H1 (cell line): Measurements from ENCODE around the gene ZBTB47. TPM values are rescaled to one million over a fixed set of nuclear protein-coding genes. Genes with fewer than 3 reads are reported as not detected.

ENCODE experiments used
- CTCF ChIA-PET: fragments of 300-600 bp; sonication (Branson Sonifier 250); formaldehyde crosslinking; loops from one replicate; lab custom pipeline; 2021; ENCODE audit not compliant: partially characterized antibody; lab: Charles Lee
- POLR2A ChIA-PET: fragments of 300-600 bp; sonication (Branson Sonifier 250); formaldehyde crosslinking; loops from one replicate; lab custom pipeline; 2021; ENCODE audit warnings: inconsistent platforms; ENCODE audit not compliant: partially characterized antibody; lab: Charles Lee
- DNase-seq, 2 experiments: peaks; one replicate each; pipeline versions ENCODE4 v3.0.0 to v3.0.0-alpha.2; 2010 to 2022; ENCODE audit warnings: low spot score in 2 of 2, low read depth in 1 of 2, mixed read lengths in 1 of 2
- FAIRE-seq: peaks from 2 replicates; lab custom pipeline; 2011; peaks lifted over from hg19 to GRCh38; lab: Jason Lieb, UNC
- H2AFZ ChIP-seq: 2 replicates; pipeline ENCODE4 v1.8.1; 2012; ENCODE audit warnings: low read length, inconsistent platforms
- H2AK5ac ChIP-seq: 2 replicates; pipeline ENCODE4 v1.6.1; 2013; ENCODE audit warnings: low read depth, low read length
- H2BK120ac ChIP-seq: replicated peaks from 2 replicates; pipeline ENCODE3; 2013; ENCODE audit warnings: low read depth, low read length, inconsistent platforms
- H2BK12ac ChIP-seq: 2 replicates; pipeline ENCODE4 v1.6.1; 2013; ENCODE audit warnings: low read depth, low read length
- H2BK15ac ChIP-seq: 2 replicates; pipeline ENCODE4 v1.6.1; 2013; ENCODE audit warnings: low read length
- H2BK20ac ChIP-seq: 2 replicates; pipeline ENCODE4 v1.6.1; 2013; ENCODE audit warnings: low read length
- H2BK5ac ChIP-seq: 2 replicates; pipeline ENCODE4 v1.6.1; 2013; ENCODE audit warnings: low read depth, low read length
- H3K14ac ChIP-seq: 2 replicates; pipeline ENCODE4 v1.6.1; 2013; ENCODE audit warnings: inconsistent platforms; ENCODE audit not compliant: insufficient read length
- H3K18ac ChIP-seq: 2 replicates; pipeline ENCODE4 v1.6.1; 2013; ENCODE audit warnings: low read length; ENCODE audit errors: extremely low read depth
- H3K23ac ChIP-seq: 2 replicates; pipeline ENCODE4 v1.6.1; 2013; ENCODE audit warnings: inconsistent platforms; ENCODE audit not compliant: insufficient read length
- H3K23me2 ChIP-seq: 2 replicates; pipeline ENCODE4 v1.6.1; 2013; ENCODE audit warnings: low read depth, low read length
- H3K27ac ChIP-seq: 2 replicates; pipeline ENCODE4 v1.6.1; 2011; ENCODE audit warnings: low read depth, low read length, inconsistent platforms
- H3K27me3 ChIP-seq, 4 experiments: replicated peaks in 1 of 4; 1 replicate in 1 of 4; 2 replicates in 3 of 4; pipeline versions ENCODE4 v1.6.1 to v1.8.1; 2011 to 2013; ENCODE audit warnings: low read length in 3 of 4, mild to moderate bottlenecking in 3 of 4, inconsistent platforms in 2 of 4, mixed read lengths in 2 of 4, moderate library complexity in 1 of 4; ENCODE audit not compliant: control insufficient read depth in 3 of 4, insufficient read depth in 3 of 4; ENCODE audit errors: extremely low read depth in 1 of 4
- H3K36me3 ChIP-seq, 4 experiments: 2 replicates each; pipeline versions ENCODE4 v1.6.1 to v1.8.1; 2011 to 2013; ENCODE audit warnings: mild to moderate bottlenecking in 4 of 4, low read length in 3 of 4, moderate library complexity in 2 of 4, control low read depth in 1 of 4, inconsistent platforms in 1 of 4; ENCODE audit not compliant: insufficient read depth in 4 of 4, control insufficient read depth in 2 of 4
- H3K4ac ChIP-seq: replicated peaks from 2 replicates; pipeline ENCODE3; 2013; ENCODE audit warnings: low read length, low read depth, mixed read lengths, inconsistent platforms; ENCODE audit not compliant: insufficient read length
- H3K4me1 ChIP-seq, 4 experiments: replicated peaks in 1 of 4; 1 replicate in 1 of 4; 2 replicates in 3 of 4; pipeline versions ENCODE4 v1.6.1 to v1.8.1; 2011 to 2013; ENCODE audit warnings: low read length in 3 of 4, inconsistent platforms in 2 of 4, mixed read lengths in 1 of 4; ENCODE audit not compliant: insufficient read depth in 4 of 4, control insufficient read depth in 3 of 4
- H3K4me2 ChIP-seq, 2 experiments: 2 replicates each; pipeline versions ENCODE4 v1.6.1 to v1.8.1; 2011 to 2013; ENCODE audit warnings: low read depth in 2 of 2, low read length in 2 of 2, control low read depth in 1 of 2, inconsistent platforms in 1 of 2, mild to moderate bottlenecking in 1 of 2; ENCODE audit not compliant: insufficient read depth in 1 of 2
- H3K4me3 ChIP-seq, 4 experiments: fragments of 200-600, 300-600 bp in 1 of 4; sonication (generic), shearing (Covaris generic), sonication (Bioruptor Twin) in 1 of 4; 2 replicates each; pipeline versions ENCODE4 v1.5.1 to v1.8.1; 2011 to 2016; ENCODE audit warnings: low read length in 4 of 4, low read depth in 3 of 4, control low read depth in 2 of 4, inconsistent platforms in 2 of 4, mild to moderate bottlenecking in 2 of 4, mixed read lengths in 1 of 4, moderate library complexity in 1 of 4; ENCODE audit not compliant: insufficient read depth in 2 of 4; ENCODE audit errors: extremely low read depth in 1 of 4
- H3K56ac ChIP-seq: replicated peaks from 2 replicates; pipeline ENCODE3; 2013; ENCODE audit warnings: low read depth, mild to moderate bottlenecking, mixed read lengths, low read length, inconsistent platforms; ENCODE audit not compliant: insufficient read length
- H3K79me1 ChIP-seq: 2 replicates; pipeline ENCODE4 v1.6.1; 2013; ENCODE audit warnings: low read depth, low read length, control low read depth
- H3K79me2 ChIP-seq, 2 experiments: 2 replicates each; pipeline versions ENCODE4 v1.6.1 to v1.8.1; 2012 to 2013; ENCODE audit warnings: low read length in 2 of 2, mild to moderate bottlenecking in 2 of 2, inconsistent platforms in 1 of 2; ENCODE audit not compliant: insufficient read depth in 2 of 2, control insufficient read depth in 1 of 2
- H3K9ac ChIP-seq, 4 experiments: replicated peaks in 1 of 4; 1 replicate in 1 of 4; 2 replicates in 3 of 4; pipeline versions ENCODE4 v1.6.1 to v1.8.1; 2011 to 2013; ENCODE audit warnings: low read depth in 3 of 4, low read length in 3 of 4, control low read depth in 2 of 4, mild to moderate bottlenecking in 2 of 4, moderate library complexity in 2 of 4, inconsistent platforms in 1 of 4; ENCODE audit errors: extremely low read depth in 1 of 4
- H3K9me3 ChIP-seq, 2 experiments: 2 replicates each; pipeline versions ENCODE4 v1.6.1 to v1.8.1; 2012 to 2013; ENCODE audit warnings: mild to moderate bottlenecking in 2 of 2, moderate library complexity in 2 of 2, control low read depth in 1 of 2, inconsistent platforms in 1 of 2, low read depth in 1 of 2, low read length in 1 of 2, mixed read lengths in 1 of 2; ENCODE audit not compliant: insufficient read depth in 2 of 2
- H4K20me1 ChIP-seq, 2 experiments: replicated peaks in 1 of 2; 2 replicates each; pipeline versions ENCODE3 to v1.8.1; 2011 to 2013; ENCODE audit warnings: inconsistent platforms in 2 of 2, low read length in 2 of 2, mild to moderate bottlenecking in 1 of 2; ENCODE audit not compliant: insufficient read depth in 2 of 2, control insufficient read depth in 1 of 2
- H4K5ac ChIP-seq: 2 replicates; pipeline ENCODE4 v1.6.1; 2013; ENCODE audit warnings: low read length, low read depth, mixed read lengths, inconsistent platforms; ENCODE audit not compliant: insufficient read length
- H4K8ac ChIP-seq: 2 replicates; pipeline ENCODE4 v1.8.0; 2013; ENCODE audit warnings: mild to moderate bottlenecking, moderate library complexity, low read length, inconsistent platforms; ENCODE audit not compliant: insufficient read depth; ENCODE audit errors: extremely low read depth
- H4K91ac ChIP-seq: replicated peaks from 2 replicates; pipeline ENCODE3; 2013; ENCODE audit warnings: low read length, mixed read lengths, inconsistent platforms; ENCODE audit not compliant: insufficient read length
- CEBPB ChIP-seq: IDR thresholded peaks from 2 replicates; pipeline ENCODE4 v1.6.1; 2012; ENCODE audit warnings: low read depth, low read length
- CHD1 ChIP-seq: IDR thresholded peaks from 2 replicates; pipeline ENCODE4 v1.6.1; 2012; ENCODE audit warnings: low read depth, low read length, improper control_type of control experiment
- FOSL1 ChIP-seq: IDR thresholded peaks from 2 replicates; pipeline ENCODE4 v1.6.1; 2011; ENCODE audit warnings: mild to moderate bottlenecking, low read depth, low read length, moderate library complexity; ENCODE audit not compliant: insufficient read depth
- KDM4A ChIP-seq: IDR thresholded peaks from one replicate; pipeline ENCODE4 v1.7.1; 2012; ENCODE audit warnings: low read depth, mild to moderate bottlenecking, moderate library complexity, low read length, inconsistent platforms; ENCODE audit not compliant: severe bottlenecking
- MAFK ChIP-seq: IDR thresholded peaks from 2 replicates; pipeline ENCODE4 v1.6.1; 2012; ENCODE audit warnings: low read depth, mild to moderate bottlenecking, improper control_type of control experiment, low read length
- NANOG ChIP-seq: IDR thresholded peaks from 2 replicates; pipeline ENCODE4 v1.6.1; 2011; ENCODE audit warnings: low read length, low read depth, mild to moderate bottlenecking, inconsistent platforms; ENCODE audit not compliant: insufficient read depth, poor library complexity, severe bottlenecking
- RXRA ChIP-seq: IDR thresholded peaks from 2 replicates; pipeline ENCODE4 v1.6.1; 2011; ENCODE audit warnings: low read depth, mild to moderate bottlenecking, low read length, moderate library complexity; ENCODE audit not compliant: insufficient read depth
- SIRT6 ChIP-seq: IDR thresholded peaks from one replicate; pipeline ENCODE4 v1.7.1; 2012; ENCODE audit warnings: low read length, inconsistent platforms
- SP1 ChIP-seq: IDR thresholded peaks from 2 replicates; pipeline ENCODE4 v1.6.1; 2011; ENCODE audit warnings: low read depth, low read length
- TBP ChIP-seq: IDR thresholded peaks from 2 replicates; pipeline ENCODE4 v1.6.1; 2011; ENCODE audit warnings: low read depth, low read length, improper control_type of control experiment
- TCF12 ChIP-seq: IDR thresholded peaks from 2 replicates; pipeline ENCODE4 v1.6.1; 2011; ENCODE audit warnings: low read depth, mild to moderate bottlenecking, low read length
- WGBS, 2 experiments: shearing (Covaris generic) in 1 of 2; methylation state at CpG; one replicate each; pipeline versions ENCODE4 v1.1.6 to v1.1.7; 2013 to 2015; ENCODE audit warnings: low lambda C conversion rate in 2 of 2, mixed read lengths in 2 of 2, inconsistent platforms in 1 of 2, low coverage in 1 of 2, missing lambda C conversion rate in 1 of 2; ENCODE audit not compliant: insufficient replicate concordance in 2 of 2, insufficient coverage in 1 of 2, insufficient read length in 1 of 2; ENCODE audit errors: extremely low coverage in 1 of 2, missing lambda C conversion rate in 1 of 2; 5-methylcytosine and 5-hydroxymethylcytosine counted together
- polyA plus RNA-seq, 7 experiments: library from polyadenylated mRNA; depleted of rRNA in 3 of 7; stranded (reverse) in 5 of 7; unstranded in 2 of 7; fragments of >200 nt in 5 of 7; fragments of 200-250 nt in 2 of 7; gene quantifications; 1 replicate in 5 of 7; 2 replicates in 1 of 7; 4 replicates in 1 of 7; pipeline versions ENCODE4 v1.2.1 to v1.2.3, GENCODE V29; 2011 to 2013; ENCODE audit warnings: missing spikeins in 2 of 7, mixed read lengths in 2 of 7
- total RNA-seq: library from RNA; stranded (reverse); fragmentation: NEBNext Ultra II Directional; extraction: Animal tissue kit (Norgen Biotek cat#: 25700); gene quantifications from 2 replicates; pipeline ENCODE4 v1.2.1, GENCODE V29; 2021
- TF ChIP-seq, protein P1 (sequence below): IDR thresholded peaks from 2 replicates; pipeline ENCODE4 v1.6.1; 2012; ENCODE audit warnings: inconsistent platforms

ZBTB47 gene
- total and polyA plus RNA-seq, 2 of the 8 experiments (the other 6 are each of a cell fraction or from before 2014, with no cell fraction given), result 2.8 to 4.1 TPM

GRCh38 chr3:42686832-42687650 lies 33.5 kb downstream of the ZBTB47 start:
- H3K4me1 ChIP-seq, result peaks cover 0 to 10% (median 4%) of the 10 kb centered on the region in 4 experiments; a peak in 4 of 7 replicates
- FAIRE-seq (no peak), DNase-seq (no peak)
- no peak overlapping the region for H2AK5ac ChIP-seq
- no peak overlapping the region for H4K8ac ChIP-seq
- H3K9ac ChIP-seq, result no peak overlapping the region
- H3K18ac ChIP-seq, result no peak overlapping the region
- no peaks in the 10 kb centered on the region for H3K79me2 ChIP-seq
- ChIA-PET POLR2A (interaction anchor here (1.0 kb wide), 1 partner anchor 26 kb away, joined by 4 read pairs; no protein-coding TSS in a partner anchor), CTCF (interaction anchor here (1.4 to 2.9 kb wide), 2 partner anchors 12 to 63 kb away, joined by 3 to 9 read pairs; no protein-coding TSS in a partner anchor)
- H3K23ac ChIP-seq, result no peak overlapping the region
- no peaks in the 10 kb centered on the region for H3K9me3 ChIP-seq
- no peaks in the 10 kb centered on the region for H3K27me3 ChIP-seq
- no peak overlapping the region for H4K5ac ChIP-seq
- no peak overlapping the region; the same call in 1 of the 2 replicates for H2BK5ac ChIP-seq
- H3K79me1 ChIP-seq, result no peaks in the 10 kb centered on the region
- no peak overlapping the region for H4K91ac ChIP-seq
- H3K36me3 ChIP-seq, result no peaks in the 10 kb centered on the region
- H3K14ac ChIP-seq, result no peak overlapping the region
- no peaks in the 10 kb centered on the region for H4K20me1 ChIP-seq
- H3K23me2 ChIP-seq, result no peaks in the 10 kb centered on the region
- no peak overlapping the region for H2AFZ ChIP-seq
- H2BK20ac ChIP-seq, result no peak overlapping the region
- no peak overlapping the region for H3K4me3 ChIP-seq
- H2BK120ac ChIP-seq, result no peak overlapping the region
- H3K27ac ChIP-seq, result no peak overlapping the region
- no peak overlapping the region for H3K56ac ChIP-seq
- H2BK12ac ChIP-seq, result no peak overlapping the region
- no peak overlapping the region for H3K4me2 ChIP-seq
- 96% methylated on average over 7 of the region's 7 CpGs; no CpG with 5 or more reads in 1 of the 2 experiments for WGBS, 2 experiments
- no peak overlapping the region for H3K4ac ChIP-seq
- H2BK15ac ChIP-seq, result no peak overlapping the region
- TF ChIP-seq NANOG (no peak), TCF12 (no peak), SP1 (no peak), SIRT6 (no peak), MAFK (no peak), CHD1 (no peak), RXRA (no peak), KDM4A (no peak), TBP (no peak), CEBPB (no peak), FOSL1 (no peak)
- TF ChIP-seq, protein P1, sequence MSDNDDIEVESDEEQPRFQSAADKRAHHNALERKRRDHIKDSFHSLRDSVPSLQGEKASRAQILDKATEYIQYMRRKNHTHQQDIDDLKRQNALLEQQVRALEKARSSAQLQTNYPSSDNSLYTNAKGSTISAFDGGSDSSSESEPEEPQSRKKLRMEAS, result no peak
